ENCODE data around the gene TRUB1.

DNA sequence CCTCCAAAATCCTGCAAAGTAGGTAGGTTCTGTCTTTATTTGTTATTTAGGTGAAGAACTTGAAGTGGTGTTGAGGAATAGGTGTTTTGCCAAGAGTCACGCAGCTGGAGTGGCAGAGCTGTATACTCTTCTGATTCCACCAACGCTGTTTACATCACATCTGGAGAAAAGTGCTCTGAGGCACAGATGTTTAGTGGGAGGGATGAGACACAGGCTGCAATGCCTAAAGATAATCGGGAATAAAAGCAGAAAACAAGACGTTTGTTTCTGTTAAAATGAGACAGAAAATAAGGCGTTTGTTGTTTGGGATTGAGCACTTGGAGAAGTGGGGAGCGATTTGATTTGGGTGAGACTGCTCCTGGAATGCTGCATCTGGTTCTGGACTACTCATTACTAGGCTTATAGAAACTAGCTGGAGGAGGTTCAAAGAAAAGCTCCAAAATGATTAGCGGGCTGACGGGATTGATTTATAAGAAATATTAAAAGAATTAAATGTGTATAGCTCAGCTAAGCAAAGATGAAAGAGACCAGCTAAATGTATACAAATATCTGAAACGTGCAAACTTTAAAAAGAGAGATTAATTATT lies 54.3 kb downstream of the TRUB1 start:
- TF ChIP-seq CTCF (conservative IDR thresholded peaks at IDR 0.05 in 1 of 2, IDR thresholded peaks at IDR 0.05 in 1 of 2; ENCODE audit: low read depth in 1 of 2, low read length in 2 of 2): no peak
- no peak for TF ChIP-seq EZH2 (IDR thresholded peaks at IDR 0.05; ENCODE audit: low read length, missing control alignments)
